OCI-LY7 (cell line): ENCODE measurements around the gene LGALS1.

Experiments
- EZH2phosphoT487 ChIP-seq: fragments of 200-600 bp; sonication (generic); IDR thresholded peaks from 2 replicates; pipeline ENCODE4 v1.6.1; 2018; ENCODE audit warnings: low read depth, borderline replicate concordance, mild to moderate bottlenecking, mixed run types, antibody characterized with exemption, low read length, moderate library complexity, mixed read lengths
- TF ChIP-seq, protein P1 (sequence below): fragments of 200-600 bp; sonication (generic); conservative IDR thresholded peaks from 2 replicates; pipeline ENCODE4 v1.5.1; 2014; ENCODE audit warnings: mild to moderate bottlenecking, antibody characterized with exemption, low read length, moderate library complexity, mixed read lengths

GRCh38 chr22:37643225-37643847, 32.1 kb upstream of the LGALS1 start:
- TF ChIP-seq, protein P1, sequence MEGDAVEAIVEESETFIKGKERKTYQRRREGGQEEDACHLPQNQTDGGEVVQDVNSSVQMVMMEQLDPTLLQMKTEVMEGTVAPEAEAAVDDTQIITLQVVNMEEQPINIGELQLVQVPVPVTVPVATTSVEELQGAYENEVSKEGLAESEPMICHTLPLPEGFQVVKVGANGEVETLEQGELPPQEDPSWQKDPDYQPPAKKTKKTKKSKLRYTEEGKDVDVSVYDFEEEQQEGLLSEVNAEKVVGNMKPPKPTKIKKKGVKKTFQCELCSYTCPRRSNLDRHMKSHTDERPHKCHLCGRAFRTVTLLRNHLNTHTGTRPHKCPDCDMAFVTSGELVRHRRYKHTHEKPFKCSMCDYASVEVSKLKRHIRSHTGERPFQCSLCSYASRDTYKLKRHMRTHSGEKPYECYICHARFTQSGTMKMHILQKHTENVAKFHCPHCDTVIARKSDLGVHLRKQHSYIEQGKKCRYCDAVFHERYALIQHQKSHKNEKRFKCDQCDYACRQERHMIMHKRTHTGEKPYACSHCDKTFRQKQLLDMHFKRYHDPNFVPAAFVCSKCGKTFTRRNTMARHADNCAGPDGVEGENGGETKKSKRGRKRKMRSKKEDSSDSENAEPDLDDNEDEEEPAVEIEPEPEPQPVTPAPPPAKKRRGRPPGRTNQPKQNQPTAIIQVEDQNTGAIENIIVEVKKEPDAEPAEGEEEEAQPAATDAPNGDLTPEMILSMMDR, result peak; percentile 91
- no peak for TF ChIP-seq EZH2phosphoT487
